GM23338 (cell line): ENCODE measurements around the gene RAB40C.

Experiments used
- CREB1 ChIP-seq: fragments of 250-450 bp; sonication (Bioruptor Pico); IDR thresholded peaks from 2 replicates; pipeline ENCODE4 v1.5.0; 2020; ENCODE audit warnings: low read depth, mild to moderate bottlenecking, moderate library complexity
- CTCF ChIP-seq, 2 experiments: fragments of 200-600 bp in 1 of 2; sonication (generic) in 1 of 2; conservative IDR thresholded peaks; 2 replicates each; pipeline versions ENCODE4 v1.5.1 to v1.6.1; 2016 to 2017; ENCODE audit warnings: antibody characterized with exemption in 2 of 2, low read depth in 2 of 2, mild to moderate bottlenecking in 2 of 2, moderate library complexity in 1 of 2
- EZH2 ChIP-seq: fragments of 200-600 bp; sonication (generic); IDR thresholded peaks from one replicate; pipeline ENCODE4 v1.8.0; 2017; ENCODE audit warnings: antibody characterized with exemption, mild to moderate bottlenecking, low read depth; ENCODE audit not compliant: unreplicated experiment
- EZH2phosphoT487 ChIP-seq: fragments of 200-600 bp; sonication (generic); IDR thresholded peaks from one replicate; pipeline ENCODE4 v1.8.1; 2018; ENCODE audit warnings: antibody characterized with exemption; ENCODE audit not compliant: unreplicated experiment
- JUNB ChIP-seq: IDR thresholded peaks from one replicate; pipeline ENCODE4 v1.6.1; 2016; ENCODE audit warnings: antibody characterized with exemption; ENCODE audit not compliant: unreplicated experiment
- NANOG ChIP-seq: IDR thresholded peaks from 2 replicates; pipeline ENCODE4 v1.6.1; 2016; ENCODE audit warnings: antibody characterized with exemption, borderline replicate concordance
- POLR2AphosphoS5 ChIP-seq: IDR thresholded peaks from 2 replicates; pipeline ENCODE4 v1.6.1; 2016; ENCODE audit warnings: antibody characterized with exemption, low read depth
- REST ChIP-seq: IDR thresholded peaks from one replicate; pipeline ENCODE4 v1.6.1; 2018; ENCODE audit warnings: antibody characterized with exemption; ENCODE audit not compliant: unreplicated experiment
- STAT1 ChIP-seq: IDR thresholded peaks from one replicate; pipeline ENCODE4 v1.6.1; 2016; ENCODE audit warnings: antibody characterized with exemption; ENCODE audit not compliant: unreplicated experiment
- ZNF114 ChIP-seq: fragments of 250-450 bp; sonication (Bioruptor Pico); IDR thresholded peaks from 2 replicates; pipeline ENCODE4 v1.5.0; 2020; ENCODE audit warnings: mild to moderate bottlenecking, moderate library complexity
- ZNF331 ChIP-seq: fragments of 250-450 bp; sonication (Bioruptor Pico); IDR thresholded peaks from 2 replicates; pipeline ENCODE4 v1.5.0; 2020; ENCODE audit warnings: low read depth, mild to moderate bottlenecking, moderate library complexity
- TF ChIP-seq, protein P1 (sequence below): IDR thresholded peaks from 2 replicates; pipeline ENCODE4 v1.6.1; 2016; ENCODE audit warnings: antibody characterized with exemption
- TF ChIP-seq, protein P2 (sequence below): fragments of 250-450 bp; sonication (Bioruptor Pico); IDR thresholded peaks from 2 replicates; pipeline ENCODE4 v1.5.0; 2020; ENCODE audit warnings: mild to moderate bottlenecking, moderate library complexity

DNA sequence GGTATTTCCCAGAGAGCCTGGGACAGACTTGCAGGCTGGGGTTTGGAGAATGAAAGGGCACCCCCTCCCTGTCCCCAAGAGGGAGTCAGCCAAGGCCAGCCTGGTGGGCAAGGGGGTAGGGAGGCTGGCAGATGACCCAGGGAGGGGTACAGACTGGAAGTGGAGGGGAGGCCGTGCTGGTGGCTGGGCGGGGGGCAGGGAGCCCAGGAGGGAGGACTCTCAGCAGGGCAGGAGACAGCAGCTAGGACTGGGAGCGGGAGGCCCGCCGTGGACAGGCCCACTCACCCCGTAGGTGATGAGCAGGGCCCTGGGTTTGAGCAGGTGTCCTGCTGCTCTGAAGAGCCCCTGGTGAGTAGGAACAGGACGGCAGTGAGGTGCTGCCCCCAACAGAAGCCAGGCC lies 45.1 kb downstream of the RAB40C start:
- TF ChIP-seq CTCF (conservative IDR thresholded peaks at IDR 0.05; ENCODE audit: low read depth in 2 of 2) = no peak
- no peak for TF ChIP-seq EZH2phosphoT487
- no peak for TF ChIP-seq POLR2AphosphoS5
- TF ChIP-seq EZH2 = no peak
- no peak for TF ChIP-seq JUNB
- TF ChIP-seq ZNF114 (CRISPR knock-in tag) = no peak
- TF ChIP-seq, protein P1, sequence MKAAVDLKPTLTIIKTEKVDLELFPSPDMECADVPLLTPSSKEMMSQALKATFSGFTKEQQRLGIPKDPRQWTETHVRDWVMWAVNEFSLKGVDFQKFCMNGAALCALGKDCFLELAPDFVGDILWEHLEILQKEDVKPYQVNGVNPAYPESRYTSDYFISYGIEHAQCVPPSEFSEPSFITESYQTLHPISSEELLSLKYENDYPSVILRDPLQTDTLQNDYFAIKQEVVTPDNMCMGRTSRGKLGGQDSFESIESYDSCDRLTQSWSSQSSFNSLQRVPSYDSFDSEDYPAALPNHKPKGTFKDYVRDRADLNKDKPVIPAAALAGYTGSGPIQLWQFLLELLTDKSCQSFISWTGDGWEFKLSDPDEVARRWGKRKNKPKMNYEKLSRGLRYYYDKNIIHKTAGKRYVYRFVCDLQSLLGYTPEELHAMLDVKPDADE = no peak
- no peak for TF ChIP-seq NANOG
- no peak for TF ChIP-seq REST
- TF ChIP-seq ZNF331 = no peak
- TF ChIP-seq, protein P2, sequence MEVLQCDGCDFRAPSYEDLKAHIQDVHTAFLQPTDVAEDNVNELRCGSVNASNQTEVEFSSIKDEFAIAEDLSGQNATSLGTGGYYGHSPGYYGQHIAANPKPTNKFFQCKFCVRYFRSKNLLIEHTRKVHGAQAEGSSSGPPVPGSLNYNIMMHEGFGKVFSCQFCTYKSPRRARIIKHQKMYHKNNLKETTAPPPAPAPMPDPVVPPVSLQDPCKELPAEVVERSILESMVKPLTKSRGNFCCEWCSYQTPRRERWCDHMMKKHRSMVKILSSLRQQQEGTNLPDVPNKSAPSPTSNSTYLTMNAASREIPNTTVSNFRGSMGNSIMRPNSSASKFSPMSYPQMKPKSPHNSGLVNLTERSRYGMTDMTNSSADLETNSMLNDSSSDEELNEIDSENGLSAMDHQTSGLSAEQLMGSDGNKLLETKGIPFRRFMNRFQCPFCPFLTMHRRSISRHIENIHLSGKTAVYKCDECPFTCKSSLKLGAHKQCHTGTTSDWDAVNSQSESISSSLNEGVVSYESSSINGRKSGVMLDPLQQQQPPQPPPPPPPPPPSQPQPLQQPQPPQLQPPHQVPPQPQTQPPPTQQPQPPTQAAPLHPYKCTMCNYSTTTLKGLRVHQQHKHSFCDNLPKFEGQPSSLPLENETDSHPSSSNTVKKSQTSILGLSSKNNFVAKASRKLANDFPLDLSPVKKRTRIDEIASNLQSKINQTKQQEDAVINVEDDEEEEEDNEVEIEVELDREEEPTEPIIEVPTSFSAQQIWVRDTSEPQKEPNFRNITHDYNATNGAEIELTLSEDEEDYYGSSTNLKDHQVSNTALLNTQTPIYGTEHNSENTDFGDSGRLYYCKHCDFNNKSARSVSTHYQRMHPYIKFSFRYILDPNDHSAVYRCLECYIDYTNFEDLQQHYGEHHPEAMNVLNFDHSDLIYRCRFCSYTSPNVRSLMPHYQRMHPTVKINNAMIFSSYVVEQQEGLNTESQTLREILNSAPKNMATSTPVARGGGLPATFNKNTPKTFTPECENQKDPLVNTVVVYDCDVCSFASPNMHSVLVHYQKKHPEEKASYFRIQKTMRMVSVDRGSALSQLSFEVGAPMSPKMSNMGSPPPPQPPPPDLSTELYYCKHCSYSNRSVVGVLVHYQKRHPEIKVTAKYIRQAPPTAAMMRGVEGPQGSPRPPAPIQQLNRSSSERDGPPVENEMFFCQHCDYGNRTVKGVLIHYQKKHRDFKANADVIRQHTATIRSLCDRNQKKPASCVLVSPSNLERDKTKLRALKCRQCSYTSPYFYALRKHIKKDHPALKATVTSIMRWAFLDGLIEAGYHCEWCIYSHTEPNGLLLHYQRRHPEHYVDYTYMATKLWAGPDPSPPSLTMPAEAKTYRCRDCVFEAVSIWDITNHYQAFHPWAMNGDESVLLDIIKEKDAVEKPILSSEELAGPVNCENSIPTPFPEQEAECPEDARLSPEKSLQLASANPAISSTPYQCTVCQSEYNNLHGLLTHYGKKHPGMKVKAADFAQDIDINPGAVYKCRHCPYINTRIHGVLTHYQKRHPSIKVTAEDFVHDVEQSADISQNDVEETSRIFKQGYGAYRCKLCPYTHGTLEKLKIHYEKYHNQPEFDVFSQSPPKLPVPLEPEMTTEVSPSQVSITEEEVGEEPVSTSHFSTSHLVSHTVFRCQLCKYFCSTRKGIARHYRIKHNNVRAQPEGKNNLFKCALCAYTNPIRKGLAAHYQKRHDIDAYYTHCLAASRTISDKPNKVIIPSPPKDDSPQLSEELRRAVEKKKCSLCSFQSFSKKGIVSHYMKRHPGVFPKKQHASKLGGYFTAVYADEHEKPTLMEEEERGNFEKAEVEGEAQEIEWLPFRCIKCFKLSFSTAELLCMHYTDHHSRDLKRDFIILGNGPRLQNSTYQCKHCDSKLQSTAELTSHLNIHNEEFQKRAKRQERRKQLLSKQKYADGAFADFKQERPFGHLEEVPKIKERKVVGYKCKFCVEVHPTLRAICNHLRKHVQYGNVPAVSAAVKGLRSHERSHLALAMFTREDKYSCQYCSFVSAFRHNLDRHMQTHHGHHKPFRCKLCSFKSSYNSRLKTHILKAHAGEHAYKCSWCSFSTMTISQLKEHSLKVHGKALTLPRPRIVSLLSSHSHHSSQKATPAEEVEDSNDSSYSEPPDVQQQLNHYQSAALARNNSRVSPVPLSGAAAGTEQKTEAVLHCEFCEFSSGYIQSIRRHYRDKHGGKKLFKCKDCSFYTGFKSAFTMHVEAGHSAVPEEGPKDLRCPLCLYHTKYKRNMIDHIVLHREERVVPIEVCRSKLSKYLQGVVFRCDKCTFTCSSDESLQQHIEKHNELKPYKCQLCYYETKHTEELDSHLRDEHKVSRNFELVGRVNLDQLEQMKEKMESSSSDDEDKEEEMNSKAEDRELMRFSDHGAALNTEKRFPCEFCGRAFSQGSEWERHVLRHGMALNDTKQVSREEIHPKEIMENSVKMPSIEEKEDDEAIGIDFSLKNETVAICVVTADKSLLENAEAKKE (CRISPR knock-in tag) = no peak
- TF ChIP-seq STAT1 = no peak
- TF ChIP-seq CREB1 (CRISPR knock-in tag) = no peak
